Gastrocnemius medialis (tissue), 4 donors: ENCODE data around the gene CUX1.

ENCODE experiments used
- POLR2A ChIP-seq, 2 donors: fragments of 450-650 bp; IDR thresholded peaks; one replicate each; pipeline ENCODE4 v1.6.1; 2017; ENCODE audit warnings: antibody characterized with exemption in 2 of 2, mild to moderate bottlenecking in 2 of 2, moderate library complexity in 2 of 2
- TF ChIP-seq, protein P1 (sequence below), 5 experiments: fragments of 450-650 bp in 3 of 5; fragments of 200-600 bp in 2 of 5; sonication (generic) in 2 of 5; IDR thresholded peaks in 4 of 5; conservative IDR thresholded peaks in 1 of 5; 1 replicate in 4 of 5; 2 replicates in 1 of 5; pipeline ENCODE4 v1.5.1; 2016 to 2019; ENCODE audit warnings: antibody characterized with exemption in 5 of 5, mild to moderate bottlenecking in 3 of 5, moderate library complexity in 3 of 5

DNA sequence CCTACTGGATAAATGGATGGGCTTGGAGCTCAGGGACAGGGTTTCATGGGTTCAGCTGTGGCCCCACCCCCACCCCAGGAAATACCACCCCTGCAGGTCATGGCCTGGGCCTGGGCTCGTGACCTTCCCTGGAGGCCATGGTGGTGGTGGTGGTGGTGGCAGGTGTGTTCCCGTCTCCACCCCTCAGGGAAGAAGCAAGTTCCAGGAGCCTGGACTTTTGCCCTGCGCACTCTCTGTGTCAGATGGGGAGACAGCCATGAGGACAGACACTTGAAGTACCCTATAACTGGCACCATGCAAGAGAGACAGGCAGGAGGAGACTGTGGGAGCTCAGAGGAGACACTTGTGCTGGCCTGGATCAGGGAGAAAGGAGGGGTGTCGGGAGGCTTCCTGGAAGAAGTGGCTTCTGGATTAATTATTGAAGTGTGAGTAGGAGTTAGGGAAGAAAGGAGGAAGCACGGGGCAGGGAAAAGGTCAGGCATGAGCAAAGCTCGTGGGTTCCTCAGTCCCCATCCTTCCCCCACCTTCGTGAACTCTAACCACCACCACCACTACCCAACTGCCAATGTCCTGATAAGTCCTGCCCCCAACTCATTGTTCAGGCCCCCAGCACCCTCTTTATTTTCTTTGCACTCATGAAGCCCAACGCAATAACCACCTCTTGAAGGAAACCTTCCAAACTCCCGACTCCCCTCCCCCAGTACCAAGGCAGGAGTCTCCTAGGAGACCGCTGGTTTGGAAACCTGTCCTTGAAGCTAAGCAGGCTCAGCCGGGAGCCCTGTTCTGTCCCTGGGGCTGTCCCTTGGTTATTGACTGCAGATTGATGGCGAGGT lies 478.1 kb downstream of the CUX1 start:
- TF ChIP-seq, protein P1, sequence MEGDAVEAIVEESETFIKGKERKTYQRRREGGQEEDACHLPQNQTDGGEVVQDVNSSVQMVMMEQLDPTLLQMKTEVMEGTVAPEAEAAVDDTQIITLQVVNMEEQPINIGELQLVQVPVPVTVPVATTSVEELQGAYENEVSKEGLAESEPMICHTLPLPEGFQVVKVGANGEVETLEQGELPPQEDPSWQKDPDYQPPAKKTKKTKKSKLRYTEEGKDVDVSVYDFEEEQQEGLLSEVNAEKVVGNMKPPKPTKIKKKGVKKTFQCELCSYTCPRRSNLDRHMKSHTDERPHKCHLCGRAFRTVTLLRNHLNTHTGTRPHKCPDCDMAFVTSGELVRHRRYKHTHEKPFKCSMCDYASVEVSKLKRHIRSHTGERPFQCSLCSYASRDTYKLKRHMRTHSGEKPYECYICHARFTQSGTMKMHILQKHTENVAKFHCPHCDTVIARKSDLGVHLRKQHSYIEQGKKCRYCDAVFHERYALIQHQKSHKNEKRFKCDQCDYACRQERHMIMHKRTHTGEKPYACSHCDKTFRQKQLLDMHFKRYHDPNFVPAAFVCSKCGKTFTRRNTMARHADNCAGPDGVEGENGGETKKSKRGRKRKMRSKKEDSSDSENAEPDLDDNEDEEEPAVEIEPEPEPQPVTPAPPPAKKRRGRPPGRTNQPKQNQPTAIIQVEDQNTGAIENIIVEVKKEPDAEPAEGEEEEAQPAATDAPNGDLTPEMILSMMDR (IDR thresholded peaks at IDR 0.05 in 4 of 5, conservative IDR thresholded peaks at IDR 0.05 in 1 of 5) = no peak
- TF ChIP-seq POLR2A (IDR thresholded peaks at IDR 0.05) = no peak
